Psoas muscle (tissue), 8 donors: ENCODE measurements around the gene SEMA4D. TPM values are rescaled to one million over a fixed set of nuclear protein-coding genes. Genes with fewer than 3 reads are reported as not detected.

Experiments used
- ATAC-seq, 4 donors: fragments of 200-7000 bp; cut with Tn5 transposase; one replicate each; pipeline ENCODE4 v1.9.1; 2020; ENCODE audit warnings: moderate library complexity in 3 of 4, mild to moderate bottlenecking in 2 of 4
- DNase-seq, 2 donors: peaks; one replicate each; pipeline ENCODE4 v3.0.0-alpha.2; 2020
- H3K27ac ChIP-seq: fragments of 200-600 bp; one replicate; pipeline ENCODE4 v1.8.0; 2022
- H3K27me3 ChIP-seq, 3 donors: fragments of 200-600 bp in 1 of 3; one replicate each; pipeline versions ENCODE4 v1.6.1 to v1.8.0; 2013 to 2022; ENCODE audit warnings: low read length in 2 of 3, mild to moderate bottlenecking in 2 of 3, moderate library complexity in 1 of 3; ENCODE audit not compliant: insufficient read depth in 3 of 3
- H3K36me3 ChIP-seq, 2 donors: fragments of 200-600 bp in 1 of 2; one replicate each; pipeline versions ENCODE4 v1.6.1 to v1.8.0; 2013 to 2022; ENCODE audit warnings: low read depth in 1 of 2, mild to moderate bottlenecking in 1 of 2, moderate library complexity in 1 of 2; ENCODE audit not compliant: insufficient read depth in 1 of 2
- H3K4me1 ChIP-seq: fragments of 200-600 bp; one replicate; pipeline ENCODE4 v1.8.0; 2022
- H3K4me3 ChIP-seq: fragments of 200-600 bp; one replicate; pipeline ENCODE4 v1.8.0; 2022; ENCODE audit warnings: mild to moderate bottlenecking
- H3K9me3 ChIP-seq: fragments of 200-600 bp; one replicate; pipeline ENCODE4 v1.8.0; 2022
- CTCF ChIP-seq: fragments of 200-600 bp; IDR thresholded peaks from one replicate; pipeline ENCODE4 v1.8.0; 2022; ENCODE audit warnings: antibody characterized with exemption
- WGBS, 3 donors: extraction: QIAGEN DNeasy Blood & Tissue Kit; methylation state at CpG; one replicate each; pipeline versions ENCODE4 v1.1.6 to v1.1.7; 2013; 5-methylcytosine and 5-hydroxymethylcytosine counted together
- intact Hi-C, 2 donors: fragments of 100-400 bp; cut with DNase I; formaldehyde crosslinking; loops; one replicate each; pipeline versions ENCODE4 v1.11.0 to v1.14.2; 2022
- polyA plus RNA-seq, 3 donors: library from polyadenylated mRNA; stranded (reverse); fragments of 200-250 nt; gene quantifications; one replicate each; pipeline ENCODE4 v1.2.3, GENCODE V29; 2013
- total RNA-seq, 4 donors: library from RNA; stranded (reverse); fragmentation: NEBNext Ultra II Directional in 2 of 4; extraction: Animal tissue kit (Norgen Biotek cat#: 25700) in 2 of 4; gene quantifications; one replicate each; pipeline versions ENCODE4 v1.2.1 to v1.2.4, GENCODE V29; 2021 to 2023
- donor health status: healthy with polysubstance abuse.
- donor health status: DM: no; HTN: no; CAD: no; lungs with moderate emphysema.
- donor health status: Bipolar disorder and iron deficiency.
- donor health status: healthy.
- donor health status: DM: yes; HTN: yes; CAD: no.
- donor health status: DM: no; HTN: no; CAD: no.
- donor health status: DM: no; HTN: no; CAD: no.
- donor health status: DM: yes; HTN: yes; CAD: no.

Gene SEMA4D
- total and polyA plus RNA-seq, 7 donors, result 9.3 to 111 (median 32.1) TPM

- no peak for TF ChIP-seq CTCF
- intact Hi-C loops, result no loop called here
- H3K36me3 ChIP-seq, result peaks cover 0 to 56% of the 10 kb centered on the region in 2 donors
- ATAC-seq (peak in 1 of 4 donors; percentile 10), DNase-seq (peak in 1 of 2 donors; percentile 26)
- H3K27me3 ChIP-seq, result no peaks in the 10 kb centered on the region
- H3K27ac ChIP-seq, result no peak overlapping the region
- no peak overlapping the region for H3K4me3 ChIP-seq
- no peaks in the 10 kb centered on the region for H3K9me3 ChIP-seq
- WGBS, 3 donors, result 92 to 94% (median 93%) methylated on average over 14 of the region's 14 CpGs
- no peaks in the 10 kb centered on the region for H3K4me1 ChIP-seq
Observed at GRCh38 chr9:89402695-89403427, 95.1 kb downstream of the SEMA4D start.

- H3K27ac ChIP-seq, result no peak overlapping the region
- no peaks in the 10 kb centered on the region for H3K9me3 ChIP-seq
- 86 to 88% (median 88%) methylated on average over 12 of the region's 12 CpGs for WGBS, 3 donors
- TF ChIP-seq CTCF, result no peak
- no peaks in the 10 kb centered on the region for H3K27me3 ChIP-seq
- intact Hi-C loops, result loop anchor here in 1 of 2 donors (1.0 kb wide), 1 partner anchor 19 kb away; no protein-coding TSS in a partner anchor
- no peak overlapping the region for H3K4me3 ChIP-seq
- peak in 1 of 4 donors; percentile 33 for ATAC-seq
- DNase-seq, result peak in 1 of 2 donors; percentile 13
- H3K4me1 ChIP-seq, result no peaks in the 10 kb centered on the region
- peaks cover 0 to 77% of the 10 kb centered on the region in 2 donors for H3K36me3 ChIP-seq
Observed at GRCh38 chr9:89400403-89401116, 97.4 kb downstream of the SEMA4D start.

- Histone ChIP-seq H3K4me1 (no peaks in the 10 kb centered on the region), H3K27ac (no peak overlapping the region), H3K9me3 (no peaks in the 10 kb centered on the region), H3K4me3 (no peak overlapping the region), H3K27me3 (no peaks in the 10 kb centered on the region), H3K36me3 (peaks cover 0 to 91% of the 10 kb centered on the region in 2 donors)
- no peak for TF ChIP-seq CTCF
- intact Hi-C loops, result no loop called here
- ATAC-seq (no peak), DNase-seq (peak in 1 of 2 donors; percentile 9)
- whole genome bisulfite sequencing, 3 donors, result 63 to 93% (median 73%) methylated on average over 5 of the region's 5 CpGs
Observed at GRCh38 chr9:89398621-89399020, 99.3 kb downstream of the SEMA4D start.

GRCh38 chr9:89397471-89397870 lies 100.4 kb downstream of the SEMA4D start:
- Histone ChIP-seq H3K9me3 (no peaks in the 10 kb centered on the region), H3K4me3 (no peak overlapping the region), H3K27ac (no peak overlapping the region), H3K4me1 (no peaks in the 10 kb centered on the region), H3K27me3 (no peaks in the 10 kb centered on the region), H3K36me3 (peaks cover 0 to 95% of the 10 kb centered on the region in 2 donors)
- 82 to 91% (median 83%) methylated on average over 5 of the region's 5 CpGs for WGBS, 3 donors
- intact Hi-C loops, result no loop called here
- no peak for TF ChIP-seq CTCF
- peak in 1 of 2 donors; percentile 4 for DNase-seq
- no peak for ATAC-seq
